G401.6 (cell line): Measurements from ENCODE around the gene PPP6R3.
"Not testable (repeated sequence)": the region's sequence is repeated elsewhere in the genome, so short reads cannot be mapped to it uniquely, and the experiment has no call there.

Source experiments
- FAIRE-seq: peaks from 2 replicates; lab custom pipeline; 2012; peaks lifted over from hg19 to GRCh38; lab: Jason Lieb, UNC

PPP6R3 gene

DNA sequence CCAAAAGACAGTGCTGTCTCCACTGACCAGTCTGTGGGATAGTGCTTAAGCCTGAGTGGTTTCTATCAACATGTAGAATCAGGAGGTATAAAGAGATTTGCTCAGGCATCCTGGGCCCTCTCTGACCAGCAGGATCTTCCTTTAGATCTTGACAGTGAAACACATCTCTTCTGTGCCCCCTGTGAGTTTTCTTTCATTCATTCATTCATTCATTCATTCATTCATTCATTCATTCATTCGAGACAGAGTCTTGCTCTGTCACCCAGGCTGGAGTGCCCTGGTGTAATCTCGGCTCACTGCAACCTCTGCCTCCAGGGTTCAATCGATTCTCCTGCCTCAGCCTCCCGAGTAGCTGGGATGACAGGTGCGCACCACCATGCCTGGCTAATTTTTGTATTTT lies 26.4 kb upstream of the PPP6R3 start:
- not testable (repeated sequence) for FAIRE-seq

DNA sequence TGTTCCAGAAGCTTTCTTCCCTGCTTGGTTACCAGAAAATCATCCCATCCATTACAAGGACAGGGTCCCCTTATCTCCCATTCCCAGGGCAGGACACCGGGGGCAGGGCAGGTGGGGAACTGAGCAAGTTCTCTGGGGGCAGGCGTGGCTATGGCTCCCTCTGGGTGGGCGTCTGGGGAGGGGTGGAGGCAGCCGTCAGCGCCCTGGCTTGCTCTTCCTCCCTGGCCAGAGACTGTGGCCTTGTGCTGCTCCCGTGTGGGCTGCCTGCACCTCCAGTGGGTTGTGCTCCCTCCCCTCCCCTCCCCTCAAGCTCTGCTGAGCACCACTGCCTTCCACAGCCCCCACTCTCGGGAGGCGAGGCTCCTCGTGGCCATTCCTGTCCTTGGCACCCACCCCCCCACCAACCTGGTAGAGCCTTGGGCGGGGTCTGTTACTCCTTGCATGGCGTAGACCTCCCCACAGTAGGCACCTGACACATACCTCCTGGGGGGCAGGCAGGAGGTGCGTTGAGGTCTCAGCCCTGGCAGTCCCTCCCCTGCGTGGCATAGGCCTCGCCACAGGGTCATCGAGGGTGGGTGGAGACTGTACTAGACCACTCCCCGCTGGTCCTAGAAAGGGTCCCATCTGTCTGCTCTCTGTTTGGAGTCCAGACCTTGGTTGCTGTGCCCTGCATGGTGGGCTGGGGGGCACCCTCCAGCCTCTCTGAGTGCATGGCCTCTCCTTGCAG lies 24.2 kb upstream of the PPP6R3 start:
- no peak for FAIRE-seq

DNA sequence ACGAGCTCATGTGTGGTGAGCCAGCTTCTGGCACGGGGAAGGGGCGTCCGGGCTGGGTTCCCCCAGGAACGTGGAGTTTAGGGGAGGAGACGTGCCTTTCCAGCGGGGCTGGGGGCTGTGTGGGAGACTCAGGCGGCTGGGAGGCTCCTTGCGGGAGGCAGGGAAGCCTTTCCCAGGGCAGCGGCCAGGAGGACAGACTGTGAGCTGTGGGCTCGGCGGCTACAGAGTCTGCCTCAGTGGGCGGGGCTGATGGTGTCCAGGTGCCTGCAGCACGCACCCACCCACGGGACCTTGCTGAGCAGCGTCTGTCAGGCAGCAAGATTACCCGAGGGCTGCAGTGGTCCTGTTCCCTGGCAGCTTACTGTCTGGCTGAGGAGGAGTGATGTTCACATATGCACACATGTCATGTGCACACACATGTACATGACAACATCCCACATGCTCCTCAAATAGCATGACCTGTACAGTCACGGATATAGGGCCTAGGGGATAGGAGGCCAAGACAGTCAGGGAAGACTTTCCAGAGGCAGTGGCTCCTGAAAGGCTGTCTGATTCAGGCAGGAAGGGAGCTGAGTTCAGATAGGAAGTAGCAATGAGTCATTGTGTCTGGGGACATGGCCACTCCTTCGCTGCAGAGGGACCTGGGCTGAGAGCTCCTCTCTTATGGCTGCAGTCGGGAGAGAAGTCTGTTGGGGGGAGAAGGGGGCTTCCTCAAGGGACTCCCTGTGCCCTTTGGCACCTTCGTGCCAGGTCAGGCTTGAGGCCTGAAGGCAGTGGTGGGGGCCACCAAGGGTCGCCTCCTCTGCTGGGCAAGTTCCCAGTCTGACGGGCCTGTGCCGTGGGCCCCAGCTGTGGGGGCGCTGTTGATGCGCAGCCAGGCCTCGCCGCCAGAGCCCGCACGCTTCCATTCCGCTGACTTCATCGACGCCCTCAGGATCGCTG lies 23.3 kb upstream of the PPP6R3 start:
- no peak for FAIRE-seq

DNA sequence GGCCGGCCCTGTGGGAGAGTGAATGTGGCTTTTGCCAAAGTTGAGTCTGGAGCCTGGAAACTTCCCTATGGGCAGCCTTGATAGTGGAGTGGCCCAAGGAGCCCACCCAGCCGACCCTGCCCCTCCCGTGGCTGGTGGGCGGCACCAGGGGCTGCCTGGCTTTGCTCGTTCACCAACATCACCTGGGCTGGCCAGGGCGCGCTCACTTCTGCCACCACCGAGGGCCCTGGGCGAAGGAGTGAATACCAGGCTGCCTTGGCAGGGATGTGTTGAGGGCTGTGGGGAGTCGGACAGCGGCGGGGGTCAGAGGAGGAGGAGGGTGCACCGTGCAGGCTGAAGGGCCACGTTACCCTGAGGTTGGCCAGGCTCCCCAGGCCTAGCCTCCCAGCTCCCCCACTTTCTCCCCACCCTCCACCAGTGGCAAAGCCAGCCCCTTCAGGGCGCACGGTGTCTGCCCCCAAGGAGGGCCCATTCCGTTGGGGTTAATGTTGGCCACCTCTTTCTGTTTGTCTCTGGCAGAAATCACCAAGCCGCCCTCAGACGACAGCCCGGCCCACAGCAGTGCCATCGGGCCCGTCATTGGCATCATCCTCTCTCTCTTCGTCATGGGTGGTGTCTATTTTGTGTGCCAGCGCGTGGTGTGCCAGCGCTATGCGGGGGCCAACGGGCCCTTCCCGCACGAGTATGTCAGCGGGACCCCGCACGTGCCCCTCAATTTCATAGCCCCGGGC lies 22.5 kb upstream of the PPP6R3 start:
- no peak for FAIRE-seq

DNA sequence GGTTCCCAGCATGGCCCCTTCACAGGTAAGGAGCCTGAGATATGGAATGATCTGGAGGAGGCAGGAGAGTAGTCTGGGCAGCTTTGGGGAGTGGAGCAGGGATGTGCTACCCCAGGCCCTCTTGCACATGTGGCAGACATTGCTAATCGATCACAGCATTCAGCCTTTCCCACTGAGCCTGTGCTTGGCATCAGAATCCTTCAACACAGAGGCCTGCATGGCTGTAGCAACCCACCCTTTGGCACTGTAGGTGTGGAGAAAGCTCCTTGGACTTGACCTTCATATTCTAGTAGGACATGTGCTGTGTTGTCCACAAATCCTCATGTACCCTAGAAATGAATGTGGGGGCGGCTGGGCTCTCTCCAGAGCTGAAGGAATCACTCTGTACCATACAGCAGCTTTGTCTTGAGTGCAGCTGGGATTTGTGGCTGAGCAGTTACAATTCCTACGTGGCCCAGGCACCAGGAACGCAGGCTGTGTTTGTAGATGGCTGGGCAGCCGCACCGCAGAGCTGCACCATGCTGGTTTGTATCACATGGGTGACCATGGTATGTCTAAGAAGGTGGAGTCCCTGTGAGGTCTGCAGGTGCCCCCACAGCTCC lies 21.8 kb upstream of the PPP6R3 start:
- FAIRE-seq, result no peak

DNA sequence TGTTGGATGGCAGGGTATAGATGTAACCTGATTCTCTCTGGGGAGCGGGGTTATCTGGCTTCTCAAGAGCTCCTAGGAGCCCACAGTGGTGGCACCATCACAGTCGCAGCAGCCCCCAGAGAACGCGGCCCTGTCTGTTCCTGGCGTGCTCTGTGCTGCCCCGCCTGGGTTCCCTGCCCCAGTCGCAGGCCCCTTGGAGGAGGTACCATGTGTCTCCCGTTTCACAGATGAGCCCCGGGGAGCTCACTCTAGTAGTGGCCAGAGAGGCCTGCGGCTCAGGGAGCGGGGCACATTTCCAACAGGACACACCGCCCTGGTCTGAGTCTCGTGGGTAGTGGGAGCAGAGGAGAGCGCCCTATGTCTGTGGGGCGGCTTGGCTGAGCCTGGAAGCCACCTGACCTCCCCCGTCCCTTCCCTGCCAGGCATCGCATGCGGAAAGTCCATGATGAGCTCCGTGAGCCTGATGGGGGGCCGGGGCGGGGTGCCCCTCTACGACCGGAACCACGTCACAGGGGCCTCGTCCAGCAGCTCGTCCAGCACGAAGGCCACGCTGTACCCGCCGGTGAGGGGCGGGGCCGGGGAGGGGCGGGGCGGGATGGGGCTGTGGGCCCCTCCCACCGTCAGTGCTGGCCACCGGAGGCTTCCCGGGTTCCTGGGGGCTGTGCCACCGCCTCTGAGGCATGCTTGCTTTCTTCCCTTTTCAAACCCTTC lies 21.0 kb upstream of the PPP6R3 start:
- FAIRE-seq, result no peak

DNA sequence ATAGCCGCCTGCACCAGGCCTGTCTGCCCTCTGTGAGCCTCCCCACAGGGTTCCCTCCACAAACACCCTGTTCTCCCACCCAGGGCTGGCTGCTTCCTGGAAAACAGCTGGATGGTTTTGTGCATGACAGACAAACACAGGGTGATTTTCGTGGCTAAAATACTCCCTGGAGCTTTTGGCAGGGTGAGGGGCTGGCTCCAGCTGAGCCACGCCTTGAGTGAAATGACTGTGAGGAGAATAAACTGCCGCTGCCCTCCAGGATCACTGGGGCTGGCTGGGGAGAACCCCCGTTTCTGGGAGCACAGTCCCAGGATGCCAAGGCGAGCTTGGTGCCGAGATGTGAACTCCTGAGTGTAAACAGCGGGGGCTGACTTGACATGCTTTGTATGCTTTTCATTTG lies 20.3 kb upstream of the PPP6R3 start:
- no peak for FAIRE-seq

DNA sequence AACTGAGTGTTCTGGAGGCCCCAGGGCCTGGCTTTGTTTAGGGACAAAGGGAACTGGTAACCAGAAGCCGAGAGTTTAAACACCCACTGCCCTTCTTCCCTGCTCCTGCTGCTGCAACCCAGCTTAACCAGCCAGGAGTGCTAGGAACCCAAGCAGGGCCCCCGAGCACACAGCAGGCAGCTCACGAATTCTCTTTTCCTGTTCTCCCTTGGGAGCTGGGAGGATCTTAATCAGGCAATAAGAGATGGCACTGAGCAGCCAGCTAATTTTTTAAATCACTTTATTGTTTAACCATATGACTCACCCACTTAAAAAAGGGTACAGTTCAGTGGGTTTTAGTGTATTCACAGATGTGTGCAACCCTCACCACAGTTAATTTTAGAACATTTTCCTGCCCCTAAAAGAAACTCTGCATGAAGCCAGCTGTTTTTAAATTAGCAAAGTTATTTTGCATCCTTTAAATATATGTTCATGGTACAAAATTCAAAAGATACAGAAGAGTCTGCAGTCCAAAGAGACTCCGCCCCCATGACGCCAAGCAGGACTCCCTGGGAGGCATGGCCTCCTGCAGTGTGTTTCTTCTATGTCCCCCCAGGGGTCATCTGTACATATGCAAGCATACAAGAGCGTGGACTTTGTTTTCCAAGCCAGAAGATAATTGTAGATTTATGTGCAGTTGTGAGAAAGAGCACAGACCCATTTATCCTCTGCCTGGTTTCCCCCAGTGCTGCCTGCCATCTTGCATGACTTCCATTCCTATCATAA lies 18.9 kb upstream of the PPP6R3 start:
- no peak for FAIRE-seq

DNA sequence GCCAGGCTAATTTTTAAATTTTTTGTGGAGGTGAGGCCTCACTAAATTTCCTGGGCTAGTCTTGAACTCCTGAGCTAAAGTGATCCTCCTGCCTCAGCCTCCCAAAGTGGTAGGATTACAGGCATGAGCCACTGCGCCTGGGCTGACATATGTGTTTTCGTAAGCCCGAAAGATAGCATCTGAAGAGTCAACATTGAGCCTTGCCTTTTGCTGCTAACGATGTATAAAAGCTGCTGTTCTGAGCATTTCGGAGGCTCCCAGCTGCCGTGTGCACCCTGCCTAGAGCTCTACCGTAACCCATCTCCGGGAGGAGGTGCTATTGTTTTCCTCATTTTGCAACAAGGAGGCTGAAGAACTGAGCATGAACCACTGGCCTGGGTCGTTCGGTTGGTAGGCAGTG lies 18.1 kb upstream of the PPP6R3 start:
- FAIRE-seq, result no peak

DNA sequence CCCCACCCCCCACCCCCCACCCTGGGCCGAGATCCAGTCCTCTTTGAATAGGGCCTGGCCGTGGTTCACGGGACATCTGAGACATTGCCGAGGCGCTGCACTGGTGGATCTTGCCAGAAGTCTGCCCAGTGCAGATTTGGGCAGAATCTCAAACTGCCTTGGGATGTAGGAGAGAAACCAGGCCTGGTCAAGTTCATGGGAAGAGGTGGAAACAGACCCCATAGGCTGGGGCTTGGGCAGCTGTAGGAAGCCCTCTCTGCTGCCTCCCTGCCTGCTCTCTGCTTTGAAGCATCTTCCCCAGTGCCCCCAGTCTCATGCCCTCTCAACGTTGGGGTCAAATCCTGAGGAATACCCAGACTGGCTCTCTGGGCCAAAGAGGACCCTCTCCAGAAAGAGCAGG lies 16.0 kb upstream of the PPP6R3 start:
- FAIRE-seq, result no peak

DNA sequence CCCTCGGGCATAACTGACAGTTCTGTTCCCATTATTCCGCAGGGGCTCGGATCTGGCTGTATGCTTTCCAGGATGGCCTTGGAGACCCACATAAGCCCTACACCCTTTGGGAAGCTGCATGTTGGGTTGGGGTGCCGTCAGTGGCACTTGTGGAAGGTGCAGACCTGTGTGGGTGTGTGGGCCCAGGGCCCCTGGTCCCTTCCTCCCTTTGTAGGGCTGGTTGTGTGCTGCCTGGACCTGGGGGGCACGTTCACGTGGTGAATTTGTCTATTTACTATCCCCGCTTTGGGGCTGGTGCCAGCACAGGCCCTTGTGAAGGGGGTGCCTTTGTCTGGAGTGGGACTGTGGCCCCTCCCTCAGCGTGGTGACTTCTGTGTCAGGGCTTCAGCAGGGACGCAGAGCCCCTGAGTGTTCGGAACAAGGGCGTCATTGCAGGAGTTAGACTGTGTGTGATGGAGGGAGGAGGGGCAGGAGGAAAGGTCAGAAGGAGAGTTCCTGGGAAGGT lies 15.0 kb upstream of the PPP6R3 start:
- no peak for FAIRE-seq

DNA sequence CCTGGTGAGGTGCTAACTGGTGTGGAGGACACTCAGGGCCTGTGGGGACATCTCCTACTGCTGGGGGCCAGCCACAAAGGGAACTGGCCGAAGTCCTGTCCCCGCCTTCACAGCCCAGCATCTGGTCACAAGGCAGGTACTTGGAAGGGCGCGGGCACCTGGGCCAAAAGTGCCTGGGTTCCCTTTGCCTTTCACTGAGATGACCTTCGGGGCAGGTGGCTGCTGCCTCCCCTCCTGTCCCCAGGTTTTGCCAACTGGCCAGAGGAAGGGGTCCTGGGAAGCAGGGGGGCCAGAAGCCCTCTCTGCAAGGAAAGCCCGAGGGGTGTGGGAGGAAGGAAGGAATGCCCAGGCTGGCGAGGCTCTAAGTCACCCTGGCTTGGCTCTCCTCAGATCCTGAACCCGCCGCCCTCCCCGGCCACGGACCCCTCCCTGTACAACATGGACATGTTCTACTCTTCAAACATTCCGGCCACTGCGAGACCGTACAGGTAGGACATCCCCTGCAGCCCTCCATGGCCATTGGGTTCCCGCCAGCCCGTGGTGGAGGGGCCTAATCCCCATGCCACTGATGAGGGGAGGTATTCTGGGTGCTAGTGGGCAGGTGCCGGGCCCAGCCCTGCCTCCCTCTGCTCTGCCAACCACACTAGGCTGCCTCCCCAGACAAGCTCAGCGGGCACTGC lies 14.4 kb upstream of the PPP6R3 start:
- FAIRE-seq, result no peak

DNA sequence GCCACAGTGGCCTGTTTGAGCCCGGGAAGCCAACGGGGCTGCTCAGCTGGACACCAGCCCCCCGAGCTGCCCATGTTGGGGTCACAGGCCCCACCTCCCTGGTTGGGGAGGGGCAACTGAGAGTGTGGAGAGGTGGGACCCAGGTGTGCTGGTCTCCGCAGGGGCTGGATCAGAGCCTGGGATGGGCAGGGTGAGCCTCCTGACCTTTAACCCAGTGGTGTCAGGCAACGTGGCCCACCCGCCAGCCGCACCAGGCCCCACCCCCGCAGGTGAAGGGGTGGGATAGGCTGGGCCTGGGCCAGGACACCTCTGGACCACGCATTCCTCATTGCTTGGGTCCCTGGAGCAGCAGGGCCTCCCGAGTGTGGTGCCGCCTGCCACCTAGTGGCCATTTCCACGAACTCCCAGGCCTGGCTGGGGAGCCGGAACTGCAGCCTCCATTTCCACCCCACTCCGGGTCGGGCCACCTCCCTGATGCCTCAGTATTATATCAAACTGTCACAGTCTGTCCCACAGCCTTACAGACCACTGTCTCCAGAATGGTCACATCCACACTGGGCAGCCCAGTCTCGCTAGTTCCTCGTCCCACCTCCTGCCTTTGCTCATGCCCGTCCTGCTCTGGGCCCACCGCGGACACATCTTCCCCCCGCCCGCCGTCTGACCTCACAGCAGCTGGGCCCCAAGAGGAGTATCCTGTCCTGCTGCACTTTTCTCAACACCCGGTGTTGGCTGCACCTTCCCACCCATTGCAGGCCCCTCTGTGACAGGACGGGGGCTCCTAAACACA lies 13.3 kb upstream of the PPP6R3 start:
- FAIRE-seq, result no peak

DNA sequence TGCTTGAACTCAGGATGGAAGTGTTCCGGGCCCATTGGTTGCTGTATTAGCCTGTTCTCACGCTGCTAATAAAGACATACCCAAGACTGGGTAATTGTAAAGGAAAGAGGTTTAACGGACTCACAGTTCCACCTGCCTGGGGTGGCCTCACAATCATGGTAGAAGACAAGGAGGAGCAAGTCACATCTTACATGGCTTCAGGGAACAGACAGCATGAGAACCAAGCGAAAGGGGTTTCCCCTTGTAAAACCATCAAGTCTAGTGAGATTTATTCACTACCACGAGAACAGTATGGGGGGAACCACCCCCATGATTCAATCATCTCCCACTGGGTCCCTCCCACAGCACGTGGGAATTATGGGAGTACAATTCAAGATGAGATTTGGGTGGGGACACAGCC lies 12.6 kb upstream of the PPP6R3 start:
- FAIRE-seq, result not testable (repeated sequence)

DNA sequence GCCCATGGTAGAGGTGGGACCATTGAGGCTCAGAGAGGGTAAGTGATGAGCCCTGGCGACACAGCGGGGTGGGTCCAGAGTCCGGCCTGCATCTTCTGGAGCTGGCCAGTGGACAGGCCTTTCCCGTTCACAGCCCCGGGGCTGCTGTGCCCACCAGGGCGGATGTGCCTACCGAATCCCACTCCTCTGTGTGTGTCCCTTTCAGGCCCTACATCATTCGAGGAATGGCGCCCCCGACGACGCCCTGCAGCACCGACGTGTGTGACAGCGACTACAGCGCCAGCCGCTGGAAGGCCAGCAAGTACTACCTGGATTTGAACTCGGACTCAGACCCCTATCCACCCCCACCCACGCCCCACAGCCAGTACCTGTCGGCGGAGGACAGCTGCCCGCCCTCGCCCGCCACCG lies 11.9 kb upstream of the PPP6R3 start:
- no peak for FAIRE-seq

DNA sequence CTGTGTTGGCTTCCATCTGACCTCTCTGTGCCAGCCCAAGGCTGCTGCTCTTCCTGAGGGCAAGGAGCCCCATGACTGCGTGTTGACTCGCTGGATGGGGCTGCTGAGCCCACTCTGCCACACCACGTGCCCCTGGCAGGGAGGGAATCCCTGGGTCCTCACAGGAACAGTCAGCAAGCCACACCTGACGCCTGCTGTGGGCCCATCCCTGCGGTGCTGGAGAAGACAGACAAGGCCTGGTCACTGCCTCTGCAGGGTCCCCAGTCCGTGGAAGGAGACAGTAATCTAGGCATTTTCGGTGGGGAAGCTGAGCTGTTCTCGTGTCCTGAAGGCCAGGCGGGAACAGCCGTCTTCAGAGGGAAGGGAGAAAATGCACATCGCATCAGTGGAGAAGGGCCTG lies 10.6 kb upstream of the PPP6R3 start:
- FAIRE-seq, result no peak

DNA sequence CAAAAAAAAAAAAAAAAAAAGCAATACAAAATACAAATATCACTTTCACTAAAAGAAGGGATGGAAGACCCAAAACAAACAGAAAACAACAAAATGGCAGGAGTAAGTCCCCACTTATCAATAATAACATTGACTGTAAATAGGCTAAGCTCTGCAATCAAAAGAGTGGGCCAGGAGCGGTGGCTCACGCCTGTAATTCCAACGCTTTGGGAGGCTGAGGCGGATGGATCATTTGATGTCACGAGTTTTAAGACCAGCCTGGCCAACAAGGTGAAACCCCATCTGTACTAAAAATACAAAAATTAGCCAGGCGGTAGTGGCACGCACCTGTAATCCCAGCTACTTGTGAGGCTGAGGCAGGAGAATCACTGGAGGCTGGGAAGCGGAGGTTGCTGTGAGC lies 9.8 kb upstream of the PPP6R3 start:
- no peak for FAIRE-seq

DNA sequence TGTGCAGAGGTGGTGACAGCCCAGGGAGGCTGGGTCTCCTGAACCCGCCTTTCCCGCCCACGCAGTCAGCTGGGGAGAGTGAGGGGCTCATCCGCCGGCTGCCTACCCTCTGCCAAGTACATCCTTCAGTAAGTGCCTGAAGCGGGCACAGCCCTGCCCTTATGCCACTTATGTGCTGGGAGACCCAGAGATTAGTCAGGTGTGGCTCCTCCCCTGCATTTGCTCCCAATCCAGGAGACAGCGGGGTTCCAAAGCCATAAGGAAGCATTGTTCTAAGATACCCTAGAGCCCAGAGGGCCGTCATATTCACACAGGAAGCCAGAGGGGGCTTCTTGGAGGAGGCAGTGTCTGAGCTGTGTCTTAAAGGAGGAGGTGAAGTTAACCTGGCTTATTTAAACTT lies 5.8 kb upstream of the PPP6R3 start:
- no peak for FAIRE-seq

DNA sequence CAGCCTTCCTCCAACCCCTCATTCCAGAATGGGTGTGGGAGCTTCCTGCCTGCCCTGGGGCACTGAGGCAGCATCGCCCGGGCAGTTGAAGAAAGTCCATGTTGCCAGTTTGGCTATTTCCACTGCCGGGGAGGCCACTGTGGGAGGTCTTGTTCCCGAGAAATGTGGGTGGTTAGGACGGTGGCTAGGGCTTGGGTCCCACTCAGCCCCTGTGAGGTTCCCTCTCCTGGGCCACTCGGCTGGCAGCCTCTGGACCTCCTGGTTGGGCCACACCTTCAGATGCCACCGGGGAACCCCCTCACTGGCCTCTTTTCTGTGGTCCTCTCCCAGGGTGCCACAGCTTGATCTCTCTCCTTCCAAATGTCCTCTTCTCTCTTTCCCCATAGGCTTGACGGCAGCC lies 5.1 kb upstream of the PPP6R3 start:
- no peak for FAIRE-seq
